GM18951 (cell line): Measurements from ENCODE around the gene CDK15.

Source experiments
- POLR2A ChIP-seq: IDR thresholded peaks from 4 replicates; pipeline ENCODE4 v1.6.1; 2011; ENCODE audit warnings: mild to moderate bottlenecking; ENCODE audit not compliant: insufficient read length, insufficient read depth; ENCODE audit errors: extremely low read depth
- in situ Hi-C: fragments of 300-500 bp; cut with MboI; formaldehyde crosslinking; loops from one replicate; pipeline ENCODE4 v1.12.0; 2022; ENCODE audit warnings: low sequenced_read_pairs, mixed read lengths, inconsistent platforms; ENCODE audit not compliant: unreplicated experiment

CDK15 gene

DNA sequence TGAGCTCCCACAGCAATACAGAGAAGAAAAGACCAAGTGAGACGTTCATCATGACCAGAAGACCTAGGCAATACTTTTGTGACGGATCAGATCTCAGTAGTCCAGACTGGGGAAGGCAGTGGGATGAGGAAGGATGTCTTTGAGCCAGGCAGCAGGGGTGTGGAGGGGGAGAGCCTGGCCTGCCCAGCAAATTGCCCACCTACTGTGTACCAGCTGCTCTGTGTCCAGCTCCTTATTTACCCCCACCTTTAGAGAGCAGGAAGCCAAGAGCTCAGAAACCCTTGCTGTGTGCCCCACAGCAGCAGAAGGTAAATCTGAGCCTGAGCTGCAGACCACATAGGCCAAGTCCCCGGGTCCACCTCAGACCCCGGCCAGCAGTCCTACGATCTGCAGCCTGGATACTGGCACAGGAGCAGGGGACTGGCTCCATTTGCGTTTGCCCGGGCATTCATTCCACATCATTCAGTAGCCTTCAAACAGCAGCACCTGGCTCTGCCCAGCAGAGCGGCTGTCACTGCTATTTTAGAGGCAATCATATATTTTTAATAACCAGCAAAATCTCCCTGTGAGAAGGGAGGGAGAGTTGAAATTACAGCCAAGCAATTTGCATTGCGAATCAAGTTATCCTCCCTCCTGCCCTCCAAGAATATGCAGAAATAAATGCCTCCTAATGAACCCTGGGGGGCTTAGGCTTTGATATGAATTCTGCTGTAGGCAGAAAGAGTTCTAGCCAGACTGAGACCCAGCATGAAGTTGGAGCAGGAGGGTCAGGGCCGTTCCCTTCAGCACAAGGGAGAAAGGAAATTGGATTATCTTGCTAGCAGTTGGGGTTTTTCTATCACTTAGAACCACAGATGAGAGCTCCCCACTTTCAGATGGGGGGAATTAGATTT, 117.3 kb downstream of the CDK15 start:
- no peak for TF ChIP-seq POLR2A
- in situ Hi-C loops, result no loop called here

DNA sequence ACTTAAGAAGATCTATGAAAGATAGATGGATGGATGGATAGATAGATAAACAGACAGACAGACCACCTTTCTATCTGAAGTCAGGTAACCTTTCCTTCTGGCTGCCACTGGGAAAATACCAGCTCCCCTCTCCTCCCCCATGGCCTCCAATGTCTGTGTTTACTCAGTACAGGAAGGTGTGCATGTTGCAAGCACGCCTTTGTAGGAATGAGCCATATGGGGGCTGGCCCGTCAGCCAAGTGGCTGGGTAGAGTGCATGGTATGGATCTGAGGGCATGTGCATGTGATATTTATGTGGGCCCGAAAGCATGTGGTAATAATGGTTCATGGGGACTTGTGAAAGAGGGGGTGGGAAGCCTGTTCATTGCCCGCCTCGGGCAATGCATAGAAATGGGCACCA, 118.1 kb downstream of the CDK15 start:
- in situ Hi-C loops, result no loop called here
- no peak for TF ChIP-seq POLR2A

DNA sequence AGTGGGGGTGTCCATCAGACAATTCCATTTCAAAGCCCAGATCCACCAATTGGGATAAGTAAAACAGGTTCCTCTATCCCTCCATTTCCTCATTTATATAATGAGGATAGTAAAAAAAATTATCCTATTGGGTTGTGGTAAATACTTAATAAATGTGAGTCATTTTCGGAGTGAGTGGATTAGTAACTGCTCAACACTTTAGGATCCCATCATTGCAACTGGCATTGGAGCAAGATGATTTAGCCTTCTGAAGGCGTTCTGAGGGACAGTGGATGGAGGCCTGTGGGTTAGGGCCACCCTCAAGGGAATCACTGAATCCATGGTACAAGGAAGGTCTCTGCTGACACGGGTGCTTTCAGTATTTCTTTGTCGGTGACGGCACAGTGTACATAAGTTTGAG, 118.7 kb downstream of the CDK15 start:
- TF ChIP-seq POLR2A, result no peak
- in situ Hi-C loops, result no loop called here

DNA sequence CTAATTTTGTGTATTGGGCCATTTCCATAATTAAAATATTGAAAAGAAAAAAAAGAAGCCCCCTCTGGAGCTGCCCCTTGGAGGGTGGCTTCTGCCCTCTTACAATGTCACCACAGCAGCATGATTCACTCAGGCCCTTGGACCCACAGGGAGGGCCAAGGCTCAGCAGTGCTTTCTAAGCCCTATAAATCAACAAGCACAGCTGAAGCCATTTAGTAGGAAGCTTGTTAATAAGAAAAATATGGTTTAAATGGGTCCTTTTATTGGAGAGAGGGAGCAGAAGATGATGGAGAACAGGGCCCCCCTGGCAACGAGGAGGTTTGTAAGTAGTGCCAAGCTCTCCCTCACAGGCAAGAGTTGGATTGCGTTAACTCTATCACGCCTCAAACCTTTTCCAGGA, 119.7 kb downstream of the CDK15 start:
- in situ Hi-C loops, result no loop called here
- no peak for TF ChIP-seq POLR2A

DNA sequence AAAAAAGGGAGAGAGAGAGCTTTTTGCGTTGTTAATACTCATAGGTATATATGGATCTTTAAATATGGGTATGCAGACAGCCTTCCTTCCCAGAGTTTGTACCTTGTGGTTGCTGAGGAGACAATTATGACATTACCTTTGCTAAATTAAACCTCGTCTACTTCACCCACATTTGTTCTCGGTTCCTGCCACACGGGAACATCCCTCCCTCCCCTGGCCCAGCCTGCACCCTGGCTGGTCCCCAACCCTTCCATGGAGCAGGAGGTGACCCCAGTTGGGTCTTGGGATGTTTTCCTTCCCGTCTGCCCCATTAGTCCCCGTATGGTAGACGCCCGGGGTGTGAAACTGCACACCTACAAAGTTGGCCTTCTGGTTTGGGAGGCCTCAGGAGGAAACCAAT, 122.0 kb downstream of the CDK15 start:
- in situ Hi-C loops, result no loop called here
- no peak for TF ChIP-seq POLR2A

DNA sequence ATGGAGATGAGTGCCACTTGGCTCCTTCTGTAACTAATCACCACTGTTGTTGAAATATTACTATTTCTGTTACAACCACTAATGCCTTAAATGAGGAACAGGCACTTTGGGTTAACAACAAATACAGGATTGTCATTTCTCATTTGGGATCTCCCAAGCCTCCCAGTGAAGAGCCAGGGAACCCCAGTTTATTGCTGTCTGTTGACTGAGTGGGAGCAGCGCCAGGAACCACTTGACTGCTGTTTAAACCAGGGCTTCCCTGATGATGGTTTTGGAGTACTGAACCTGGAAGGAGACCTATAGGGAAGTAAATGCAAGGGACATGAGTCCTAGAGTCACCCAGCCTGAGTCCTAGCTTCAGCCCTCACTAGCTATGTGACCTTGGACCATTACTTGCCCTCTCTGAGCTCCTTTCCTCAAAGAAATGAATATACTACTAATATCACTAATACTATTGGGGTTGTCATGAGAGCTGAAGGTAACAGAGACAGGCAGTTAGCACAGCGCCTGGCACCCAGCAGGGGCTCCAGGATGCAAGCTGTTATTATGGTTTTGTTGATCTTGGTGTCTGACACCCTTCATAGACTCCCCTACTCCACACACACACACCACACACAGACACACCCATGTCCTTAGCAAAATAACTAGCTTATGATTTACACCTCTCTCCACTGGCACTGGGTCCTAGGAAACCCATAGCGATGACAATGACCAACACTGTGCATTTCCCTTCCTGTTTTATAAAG, 123.1 kb downstream of the CDK15 start:
- in situ Hi-C loops, result no loop called here
- no peak for TF ChIP-seq POLR2A

DNA sequence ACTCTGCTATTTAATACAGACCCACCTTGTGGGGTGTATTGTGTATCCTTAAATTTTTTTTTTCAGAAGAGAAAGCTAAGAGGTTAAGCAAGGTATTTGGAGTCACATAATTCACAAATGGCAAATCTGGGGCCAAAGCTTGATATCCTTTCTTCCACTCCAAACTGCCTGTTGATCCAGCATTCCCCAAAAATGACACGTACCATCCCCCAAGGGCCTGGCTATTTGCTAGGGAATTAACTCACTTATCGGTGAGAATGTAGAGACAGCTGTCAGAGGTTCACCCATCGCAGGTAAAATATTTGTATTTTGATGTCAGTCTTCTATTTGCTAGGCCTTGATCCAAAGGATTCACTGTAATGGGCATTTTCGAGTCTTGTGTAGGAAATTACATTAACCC, 123.7 kb downstream of the CDK15 start:
- in situ Hi-C loops, result no loop called here
- TF ChIP-seq POLR2A, result no peak

DNA sequence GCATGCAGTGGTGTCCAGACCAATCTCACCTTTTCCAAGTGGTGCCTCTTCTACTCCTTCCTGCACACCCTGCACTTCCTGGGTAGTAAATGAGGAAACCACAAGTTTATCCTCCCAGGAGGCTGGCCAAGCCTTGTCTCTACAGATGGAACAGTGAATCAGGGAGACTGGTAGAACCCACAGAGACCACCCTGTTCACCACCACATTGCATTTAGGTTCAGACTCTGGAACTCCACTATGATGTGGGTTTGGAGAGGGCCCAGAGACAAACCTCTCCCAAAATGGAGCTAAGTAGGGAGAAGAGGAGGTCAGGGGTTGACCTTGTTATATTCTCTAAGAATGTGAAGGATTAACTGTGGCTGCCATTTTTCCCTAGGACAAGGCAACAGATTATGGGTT, 124.5 kb downstream of the CDK15 start:
- TF ChIP-seq POLR2A, result no peak
- in situ Hi-C loops, result no loop called here

DNA sequence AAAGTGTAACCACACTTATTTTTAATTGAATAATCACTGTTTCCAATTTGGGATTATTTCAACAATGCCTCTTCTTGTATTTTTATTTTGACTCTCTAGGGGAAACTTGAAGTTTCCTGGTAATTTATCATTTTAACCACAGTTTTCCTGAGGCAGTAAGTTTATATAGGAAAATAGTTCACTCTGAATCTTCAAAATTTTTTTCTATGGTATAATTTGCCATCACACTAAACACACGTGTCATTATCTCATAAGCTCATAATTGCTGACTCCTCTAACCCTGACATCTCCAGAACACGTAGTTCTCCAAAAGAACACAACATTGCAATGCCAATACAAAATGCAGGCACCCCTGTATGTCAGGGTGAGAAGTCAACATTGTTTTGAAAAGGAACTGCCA, 125.1 kb downstream of the CDK15 start:
- in situ Hi-C loops, result no loop called here
- no peak for TF ChIP-seq POLR2A

DNA sequence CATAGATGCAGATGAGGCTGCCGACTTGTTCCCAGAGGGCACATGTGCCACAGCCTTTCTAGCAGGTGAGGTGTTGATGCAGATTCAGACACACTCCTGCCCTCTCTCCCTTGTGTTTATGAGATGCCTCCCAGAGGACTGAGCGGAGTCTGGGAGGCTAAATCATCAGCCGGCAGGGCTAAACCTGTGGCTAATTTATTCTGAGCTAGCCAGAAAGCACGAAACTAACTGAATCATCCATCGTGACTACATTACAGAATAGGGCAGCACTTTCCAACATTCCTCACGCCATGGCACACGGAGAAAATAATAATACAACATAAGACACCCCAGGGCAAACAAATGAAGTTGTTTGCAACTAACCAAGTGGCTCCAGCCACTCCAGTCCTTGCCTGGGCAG, 125.6 kb downstream of the CDK15 start:
- in situ Hi-C loops, result no loop called here
- TF ChIP-seq POLR2A, result no peak

DNA sequence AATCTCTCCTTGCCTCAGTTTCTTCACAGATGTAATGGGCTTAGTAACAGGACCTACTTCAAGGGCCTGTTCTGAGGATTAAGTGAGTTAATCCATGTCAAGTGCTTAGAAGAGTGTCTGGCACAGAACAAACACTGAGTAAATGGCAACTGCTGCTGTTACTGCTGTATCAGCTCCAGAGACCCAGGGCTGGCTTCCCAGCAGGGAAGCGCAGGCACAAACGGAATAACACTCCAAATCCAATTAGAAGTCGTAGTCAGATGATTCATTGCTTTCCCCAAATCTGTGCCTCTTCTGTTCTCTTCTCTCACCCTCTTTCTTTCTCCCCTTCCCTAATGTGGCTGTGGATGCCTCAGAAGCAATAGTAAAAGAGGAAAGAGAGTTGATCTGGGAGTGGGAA, 126.2 kb downstream of the CDK15 start:
- in situ Hi-C loops, result no loop called here

DNA sequence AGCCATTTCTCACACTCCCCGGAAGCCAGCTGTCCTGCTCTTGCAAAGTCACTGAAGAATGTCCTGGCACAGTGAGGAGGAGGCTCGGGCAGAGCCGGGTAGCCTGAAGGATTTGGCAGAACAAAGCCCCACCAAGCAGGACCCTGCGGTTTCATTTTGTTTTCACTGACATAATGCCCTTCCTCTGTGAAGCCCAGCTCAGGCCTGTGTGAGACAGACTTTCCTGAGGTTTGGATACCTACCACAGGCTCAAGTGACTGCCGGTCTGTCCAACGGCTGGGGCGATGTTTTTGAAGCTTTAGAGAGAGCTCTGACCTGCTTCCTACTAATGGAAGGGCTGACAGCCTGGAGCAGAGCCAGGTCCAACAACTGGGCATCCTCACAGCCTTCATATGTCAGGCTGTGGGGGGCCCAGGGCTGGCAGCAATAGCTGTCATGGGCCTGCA, 127.5 kb downstream of the CDK15 start:
- in situ Hi-C loops, result no loop called here
- no peak for TF ChIP-seq POLR2A

More for the DNA sequence above, 126.2 kb downstream of the CDK15 start:
- no peak for TF ChIP-seq POLR2A

DNA sequence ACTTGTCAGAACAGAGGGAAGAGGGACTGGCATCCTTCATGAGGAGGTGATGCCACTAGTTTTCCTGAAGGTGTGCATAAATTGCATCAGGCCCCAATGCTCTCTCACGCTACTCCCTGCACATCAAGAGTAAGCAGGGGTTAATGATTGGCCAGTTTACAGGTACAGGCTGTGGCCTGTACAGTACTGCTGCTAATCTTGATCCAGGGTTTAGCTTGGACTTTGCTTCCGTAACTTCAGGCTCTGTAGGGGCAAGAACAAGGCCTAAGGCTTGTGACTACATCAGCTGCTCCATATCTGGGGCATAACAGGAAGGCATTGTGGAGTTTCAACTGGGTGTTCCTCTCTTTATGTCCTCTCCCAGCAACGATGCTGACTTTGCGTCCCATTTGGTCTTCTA, 130.5 kb downstream of the CDK15 start:
- in situ Hi-C loops, result no loop called here
- no peak for TF ChIP-seq POLR2A

DNA sequence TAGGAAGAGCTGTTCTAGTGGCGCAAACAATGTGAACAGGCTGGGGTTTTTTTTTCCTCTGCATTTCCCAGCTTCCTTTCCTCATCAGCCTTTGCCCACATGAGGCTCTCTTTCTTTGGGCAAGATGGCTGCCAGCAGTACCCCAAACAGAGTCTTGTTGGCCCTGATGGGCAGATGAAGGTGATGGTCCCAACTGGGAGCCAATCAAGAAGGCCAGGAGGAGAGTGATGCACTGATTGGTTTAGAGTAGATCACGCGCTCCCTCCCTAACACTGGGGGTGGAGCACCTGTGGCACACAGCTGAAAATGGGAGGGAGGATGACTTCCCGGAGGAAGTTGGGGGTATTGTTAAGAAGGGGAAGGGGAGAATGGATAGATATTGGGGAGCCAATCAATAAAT, 131.0 kb downstream of the CDK15 start:
- TF ChIP-seq POLR2A, result no peak
- in situ Hi-C loops, result no loop called here
